Measurements from ENCODE around the gene ZCCHC9. TPM values are rescaled to one million over a fixed set of nuclear protein-coding genes. Genes with fewer than 3 reads are reported as not detected.
"Not testable (repeated sequence)": the region's sequence is repeated elsewhere in the genome, so short reads cannot be mapped to it uniquely, and the experiment has no call there.

The ZCCHC9 gene
- total and polyA plus RNA-seq, 9 donors, result 14.7 to 27.8 (median 20.7) TPM

GRCh38 chr5:81254886-81255559 lies 46.4 kb upstream of the ZCCHC9 start:
- H3K9me3 ChIP-seq, result no peaks in the 10 kb centered on the region
- TF ChIP-seq POLR2A (IDR thresholded peaks at IDR 0.05), result no peak
- no peak for TF ChIP-seq EP300 (IDR thresholded peaks at IDR 0.05)
- no peak for TF ChIP-seq CTCF (IDR thresholded peaks at IDR 0.05)
- no peaks in the 10 kb centered on the region for H3K4me1 ChIP-seq (ENCODE audit: insufficient read depth)
- no peak for DNase-seq
- no peaks in the 10 kb centered on the region for H3K27me3 ChIP-seq
- intact Hi-C loops (cut with DNase I), result loop anchor here in 1 of 4 donors (5.0 kb wide), 1 partner anchor 37 kb away; no protein-coding TSS in a partner anchor
- 94 to 98% (median 96%) methylated on average over 21 of the region's 21 CpGs for WGBS, 3 donors
- H3K27ac ChIP-seq, result no peak overlapping the region
- H3K4me3 ChIP-seq, result no peak overlapping the region
- H3K36me3 ChIP-seq, result no peaks in the 10 kb centered on the region

DNA sequence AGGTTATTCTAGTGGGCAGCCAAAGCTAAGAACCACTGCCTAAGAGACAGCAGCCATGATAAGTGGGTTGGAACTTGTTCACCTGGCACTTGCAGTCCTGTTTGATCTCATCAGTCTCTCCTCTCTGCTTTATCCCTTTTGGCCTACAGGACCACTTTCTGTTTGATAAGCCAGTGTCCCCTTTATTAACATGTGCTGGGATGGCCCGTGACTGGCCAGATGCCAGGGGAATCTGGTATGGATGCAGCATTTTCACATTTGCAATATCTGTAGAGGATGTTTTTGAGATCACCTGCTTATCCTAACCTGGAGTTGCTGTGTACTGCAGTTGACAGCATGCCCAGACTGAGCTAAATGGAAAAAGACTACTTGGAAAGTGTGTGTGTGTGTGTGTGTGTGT lies 44.6 kb upstream of the ZCCHC9 start:
- no peaks in the 10 kb centered on the region for H3K4me1 ChIP-seq (ENCODE audit: insufficient read depth)
- H3K36me3 ChIP-seq, result no peaks in the 10 kb centered on the region
- WGBS, 3 donors, result 42 to 70% (median 63%) methylated on average over 1 of the region's 1 CpG

GRCh38 chr5:81262796-81263195 lies 38.6 kb upstream of the ZCCHC9 start:
- H3K9me3 ChIP-seq; H3K36me3 ChIP-seq; DNase-seq; intact Hi-C loops (cut with DNase I); H3K4me3 ChIP-seq; H3K27ac ChIP-seq; H3K4me1 ChIP-seq (ENCODE audit: insufficient read depth); H3K27me3 ChIP-seq: not testable (repeated sequence)
- WGBS, 3 donors, result 89 to 96% (median 90%) methylated on average over 1 of the region's 1 CpG

More for the DNA sequence above, 44.6 kb upstream of the ZCCHC9 start:
- Histone ChIP-seq H3K27ac (no peak overlapping the region), H3K4me3 (no peak overlapping the region), H3K9me3 (no peaks in the 10 kb centered on the region), H3K27me3 (no peaks in the 10 kb centered on the region)
- intact Hi-C loops (cut with DNase I), result loop anchor here in 1 of 4 donors (5.0 kb wide), 1 partner anchor 36 kb away; no protein-coding TSS in a partner anchor
- DNase-seq, result no peak
- TF ChIP-seq POLR2A (IDR thresholded peaks at IDR 0.05) (no peak), EP300 (IDR thresholded peaks at IDR 0.05) (no peak), CTCF (IDR thresholded peaks at IDR 0.05) (no peak)

DNA sequence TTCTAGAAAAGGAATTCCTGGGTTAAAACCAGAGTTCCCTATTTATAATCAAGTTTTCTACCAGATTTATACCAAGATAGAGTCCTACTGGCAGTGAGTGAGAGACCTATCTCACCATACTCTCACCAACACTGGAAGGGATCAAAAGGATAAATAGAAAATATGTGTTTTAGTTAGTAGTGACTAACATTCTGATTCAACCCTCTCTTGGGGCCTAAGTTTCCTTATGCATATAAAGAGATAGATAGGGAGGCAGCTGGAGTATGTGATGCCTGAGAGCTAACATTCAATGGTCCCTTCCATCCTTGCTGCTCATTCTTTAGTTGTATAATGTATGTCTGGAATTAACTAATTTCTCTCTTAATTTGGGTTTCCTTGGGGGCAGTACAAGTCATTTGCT lies 36.3 kb upstream of the ZCCHC9 start:
- H3K36me3 ChIP-seq, result no peaks in the 10 kb centered on the region
- no peaks in the 10 kb centered on the region for H3K27me3 ChIP-seq
- H3K9me3 ChIP-seq, result no peaks in the 10 kb centered on the region
- TF ChIP-seq EP300 (IDR thresholded peaks at IDR 0.05), result no peak
- no peak for TF ChIP-seq POLR2A (IDR thresholded peaks at IDR 0.05)
- no peak for TF ChIP-seq CTCF (IDR thresholded peaks at IDR 0.05)
- no peak overlapping the region for H3K27ac ChIP-seq
- no peak overlapping the region for H3K4me3 ChIP-seq
- DNase-seq, result no peak
- intact Hi-C loops (cut with DNase I), result no loop called here
- peaks cover 1% of the 10 kb centered on the region for H3K4me1 ChIP-seq (ENCODE audit: insufficient read depth)

DNA sequence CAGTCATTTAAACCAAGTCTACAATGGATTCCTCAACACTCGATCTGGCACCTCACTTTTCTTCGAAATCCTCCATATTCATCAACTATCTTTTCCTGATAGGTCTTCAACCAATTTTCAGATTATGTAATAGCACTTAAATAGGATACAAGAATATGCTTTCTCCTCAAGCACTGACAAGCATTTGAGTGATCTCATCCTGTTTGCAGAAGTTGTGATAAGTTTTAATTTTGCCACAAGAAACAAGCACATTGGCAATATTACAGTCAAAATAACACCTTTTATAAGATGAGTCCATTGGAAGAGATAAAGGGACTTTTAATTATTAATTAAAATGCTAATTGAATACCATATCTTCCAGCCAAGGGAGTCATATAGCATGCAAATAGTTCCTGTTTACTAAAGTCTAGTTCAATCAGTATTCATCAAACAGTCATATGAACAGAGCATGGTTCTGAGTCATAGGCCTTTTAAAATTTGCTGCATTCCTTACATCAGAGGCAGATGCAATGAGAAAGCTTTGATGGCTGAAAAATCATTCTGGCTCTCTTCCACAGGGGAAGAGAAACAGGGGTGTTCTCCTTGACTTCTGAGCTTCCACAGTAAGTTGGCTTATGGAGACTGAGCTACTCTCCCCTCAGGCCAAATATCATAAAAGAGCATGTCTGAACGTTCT lies 32.7 kb upstream of the ZCCHC9 start:
- DNase-seq, result no peak
- 64 to 69% (median 64%) methylated on average over 3 of the region's 3 CpGs for WGBS, 3 donors
- TF ChIP-seq POLR2A (IDR thresholded peaks at IDR 0.05) (no peak), CTCF (IDR thresholded peaks at IDR 0.05) (no peak), EP300 (IDR thresholded peaks at IDR 0.05) (no peak)
- H3K4me1 ChIP-seq (ENCODE audit: insufficient read depth), result peaks cover 1% of the 10 kb centered on the region
- H3K36me3 ChIP-seq, result no peaks in the 10 kb centered on the region
- H3K4me3 ChIP-seq, result no peak overlapping the region
- H3K9me3 ChIP-seq, result no peaks in the 10 kb centered on the region
- no peak overlapping the region for H3K27ac ChIP-seq
- intact Hi-C loops (cut with DNase I), result no loop called here
- no peaks in the 10 kb centered on the region for H3K27me3 ChIP-seq

Data from ovary (tissue), 9 donors.